Endothelial cell of umbilical vein (primary cell): Measurements from ENCODE around the gene ZNF195. TPM values are rescaled to one million over a fixed set of nuclear protein-coding genes. Genes with fewer than 3 reads are reported as not detected.
"Not testable (repeated sequence)": the region's sequence is repeated elsewhere in the genome, so short reads cannot be mapped to it uniquely, and the experiment has no call there.

Experiments used
- BruUV-seq: library from RNA; stranded (reverse); fragments of 400-500 nt; replicated peaks from 2 replicates; lab custom pipeline; 2021; lab: Mats Ljungman, UMichigan
- CTCF ChIA-PET: fragments of 300-600, 350-600 bp; sonication (Branson Sonifier 250); formaldehyde crosslinking; loops from one replicate; lab custom pipeline; 2021; ENCODE audit warnings: antibody characterized with exemption, inconsistent platforms; lab: Charles Lee
- POLR2A ChIA-PET: fragments of 300-600, 350-600 bp; sonication (Branson Sonifier 250); formaldehyde crosslinking; loops from one replicate; lab custom pipeline; 2021; ENCODE audit warnings: antibody characterized with exemption, inconsistent platforms; lab: Charles Lee
- DNase-seq: peaks from one replicate; pipeline ENCODE4 v3.0.0-alpha.2; 2011; ENCODE audit warnings: low read depth, low spot score
- FAIRE-seq: peaks from 2 replicates; lab custom pipeline; 2011; peaks lifted over from hg19 to GRCh38; lab: Jason Lieb, UNC
- H2AFZ ChIP-seq: 2 replicates; pipeline ENCODE4 v1.6.0; 2012; ENCODE audit warnings: low read depth, low read length, control low read depth, inconsistent platforms
- H3K27ac ChIP-seq: 2 replicates; pipeline ENCODE4 v1.5.1; 2011; ENCODE audit warnings: low read depth, mild to moderate bottlenecking, control low read depth, low read length, moderate library complexity; ENCODE audit not compliant: insufficient read depth
- H3K27me3 ChIP-seq, 2 experiments: 2 replicates each; pipeline versions ENCODE4 v1.6.0 to v1.6.1; 2011; ENCODE audit warnings: low read length in 2 of 2, mixed read lengths in 1 of 2; ENCODE audit not compliant: control insufficient read depth in 2 of 2, insufficient read depth in 2 of 2
- H3K36me3 ChIP-seq, 2 experiments: 2 replicates in 1 of 2; 3 replicates in 1 of 2; pipeline ENCODE4 v1.5.1; 2011; ENCODE audit warnings: low read length in 2 of 2, mild to moderate bottlenecking in 1 of 2, moderate library complexity in 1 of 2; ENCODE audit not compliant: control insufficient read depth in 2 of 2, insufficient read depth in 2 of 2; ENCODE audit errors: extremely low read depth in 1 of 2
- H3K4me1 ChIP-seq: 3 replicates; pipeline ENCODE4 v1.5.1; 2011; ENCODE audit warnings: mild to moderate bottlenecking, low read length; ENCODE audit not compliant: control insufficient read depth, insufficient read depth; ENCODE audit errors: extremely low read depth
- H3K4me2 ChIP-seq: 2 replicates; pipeline ENCODE4 v1.6.1; 2011; ENCODE audit warnings: low read length, control low read depth, mixed read lengths; ENCODE audit not compliant: insufficient read depth
- H3K4me3 ChIP-seq, 3 experiments: fragments of 200-600 bp in 1 of 3; sonication (generic), shearing (Covaris generic) in 1 of 3; replicated peaks in 1 of 3; 2 replicates each; pipeline ENCODE4 v1.5.1; 2011 to 2016; ENCODE audit warnings: control low read depth in 3 of 3, low read length in 3 of 3, mild to moderate bottlenecking in 2 of 3, inconsistent platforms in 1 of 3, low read depth in 1 of 3, moderate library complexity in 1 of 3; ENCODE audit not compliant: insufficient read depth in 1 of 3
- H3K79me2 ChIP-seq: 2 replicates; pipeline ENCODE4 v1.6.0; 2012; ENCODE audit warnings: low read length, inconsistent platforms; ENCODE audit not compliant: control insufficient read depth, insufficient read depth
- H3K9ac ChIP-seq: replicated peaks from 2 replicates; pipeline ENCODE3; 2011; ENCODE audit warnings: low read length, control low read depth; ENCODE audit not compliant: insufficient read depth; ENCODE audit errors: extremely low read depth
- H3K9me1 ChIP-seq: replicated peaks from 3 replicates; pipeline ENCODE4 v1.6.0; 2011; ENCODE audit warnings: mild to moderate bottlenecking, low read length; ENCODE audit not compliant: control insufficient read depth, insufficient read depth; ENCODE audit errors: extremely low read depth
- H3K9me3 ChIP-seq: replicated peaks from 2 replicates; pipeline ENCODE4 v1.5.1; 2012; ENCODE audit warnings: low read length, inconsistent platforms; ENCODE audit not compliant: control insufficient read depth, insufficient read depth
- H4K20me1 ChIP-seq: replicated peaks from 2 replicates; pipeline ENCODE3; 2011; ENCODE audit warnings: mild to moderate bottlenecking, low read length; ENCODE audit not compliant: control insufficient read depth, insufficient read depth; ENCODE audit errors: extremely low read depth
- dilution Hi-C: fragments of 300-500 bp; cut with MboI; formaldehyde crosslinking; loops from one replicate; pipeline ENCODE4 v1.15.0; 2019; ENCODE audit warnings: low sequenced_read_pairs; ENCODE audit not compliant: extremely low pct_ligation_motif_present
- intact Hi-C: fragments of 100-400 bp; cut with micrococcal nuclease; formaldehyde crosslinking; loops from one replicate; pipeline ENCODE4 v1.10.0; 2022
- polyA plus RNA-seq, 4 experiments: library from polyadenylated mRNA; depleted of rRNA in 3 of 4; stranded (reverse) in 3 of 4; unstranded in 1 of 4; fragments of >200 nt; gene quantifications; 2 replicates each; pipeline versions ENCODE4 v1.2.1 to v1.2.3, GENCODE V29; 2011 to 2012; ENCODE audit warnings: missing spikeins in 1 of 4
- total RNA-seq: library from RNA; stranded (reverse); gene quantifications from 2 replicates; pipeline ENCODE4 v1.2.3, GENCODE V29; 2021

Gene ZNF195
- total and polyA plus RNA-seq, 2 donors (not counting 3 experiments of a cell fraction or from before 2014, with no cell fraction given): 12.8 to 32.5 TPM

DNA sequence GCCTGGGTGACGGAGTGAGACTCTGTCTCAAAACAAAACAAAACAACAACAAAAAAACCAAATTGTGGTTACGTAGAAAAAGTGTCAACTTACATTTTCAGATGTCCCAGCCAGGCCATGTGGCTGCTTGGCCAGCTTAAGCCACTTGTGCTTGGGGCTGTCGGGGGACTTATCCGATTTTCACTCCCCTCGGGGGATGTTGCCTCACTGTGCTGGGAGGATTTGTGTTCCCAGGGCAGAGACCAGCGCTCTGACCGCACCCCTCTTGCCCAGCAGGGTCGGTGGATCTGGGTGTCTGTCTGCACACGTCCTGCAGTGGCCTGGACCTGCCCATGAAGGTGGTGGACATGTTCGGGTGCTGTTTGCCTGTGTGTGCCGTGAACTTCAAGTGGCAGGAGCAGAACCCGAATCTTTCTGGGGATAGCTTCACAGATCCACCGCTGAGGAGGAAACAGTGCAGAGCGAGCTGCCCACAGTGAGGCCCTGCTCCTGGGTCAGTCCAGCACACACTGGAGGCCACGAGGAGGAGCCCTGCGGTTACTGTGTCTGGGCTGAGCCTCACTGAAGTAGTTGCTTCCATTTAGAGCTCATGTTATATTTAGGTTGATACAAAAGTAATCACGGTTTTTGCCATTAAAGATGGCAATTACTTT is 27.4 kb upstream of the ZNF195 start:
- H3K9ac ChIP-seq, DNase-seq, BruUV-seq, H4K20me1 ChIP-seq, H3K36me3 ChIP-seq, H3K4me3 ChIP-seq, H2AFZ ChIP-seq, FAIRE-seq, H3K27me3 ChIP-seq, dilution Hi-C loops, H3K9me1 ChIP-seq, POLR2A ChIA-PET, H3K27ac ChIP-seq, H3K9me3 ChIP-seq, H3K4me2 ChIP-seq, H3K79me2 ChIP-seq, H3K4me1 ChIP-seq: not testable (repeated sequence)
- intact Hi-C loops: loop anchor here (5.0 kb wide), 1 partner anchor 309 kb away; no protein-coding TSS in a partner anchor
- CTCF ChIA-PET: interaction anchor here (6.0 kb wide), 1 partner anchor 66 kb away, joined by 151 read pairs; no protein-coding TSS in a partner anchor

DNA sequence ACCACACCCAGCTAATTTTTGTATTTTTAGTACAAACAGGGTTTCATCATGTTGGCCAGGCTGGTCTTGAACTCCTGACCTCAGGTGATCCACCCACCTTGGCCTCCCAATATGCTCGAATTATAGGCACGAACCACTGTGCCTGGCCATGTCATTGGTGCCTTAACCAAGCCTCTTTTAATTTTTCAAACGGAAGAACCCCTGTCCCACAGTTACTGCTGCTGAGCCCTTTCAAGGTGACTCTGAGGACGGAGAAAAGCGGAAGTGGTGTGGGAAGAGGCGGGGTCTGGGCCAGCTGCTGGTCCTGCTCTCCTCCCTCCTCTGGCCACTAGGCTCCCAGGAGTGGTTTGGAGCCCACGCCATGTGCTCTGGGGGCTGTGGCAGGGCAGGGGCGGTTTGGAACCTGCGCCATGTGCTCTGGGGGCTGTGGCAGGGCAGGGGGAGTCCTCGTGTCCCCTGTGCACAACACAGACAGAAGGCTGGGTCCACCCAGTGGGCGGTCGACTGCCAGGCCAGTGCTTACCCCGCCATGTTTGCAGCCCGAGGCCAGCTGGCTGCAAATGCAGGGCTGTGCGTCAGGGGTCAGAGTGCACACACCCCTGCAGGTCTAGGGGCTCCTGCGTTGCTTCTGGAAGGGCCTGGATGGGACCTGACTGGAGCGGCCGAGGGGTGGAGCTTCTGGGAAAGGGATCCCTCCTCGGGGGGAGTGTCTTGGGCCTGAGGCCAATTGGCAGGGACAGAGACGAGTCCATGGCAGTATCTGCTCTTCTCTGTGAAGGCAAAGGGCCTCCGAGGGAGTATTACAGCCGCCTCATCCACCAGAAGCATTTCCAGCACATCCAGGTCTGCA is 25.4 kb upstream of the ZNF195 start:
- H3K9ac ChIP-seq, H3K27me3 ChIP-seq, POLR2A ChIA-PET, CTCF ChIA-PET, H3K79me2 ChIP-seq, H3K36me3 ChIP-seq, H3K4me2 ChIP-seq, DNase-seq, intact Hi-C loops, H3K4me1 ChIP-seq, BruUV-seq, H3K27ac ChIP-seq, H2AFZ ChIP-seq, H4K20me1 ChIP-seq, H3K9me3 ChIP-seq, H3K9me1 ChIP-seq, H3K4me3 ChIP-seq, dilution Hi-C loops, FAIRE-seq: not testable (repeated sequence)

DNA sequence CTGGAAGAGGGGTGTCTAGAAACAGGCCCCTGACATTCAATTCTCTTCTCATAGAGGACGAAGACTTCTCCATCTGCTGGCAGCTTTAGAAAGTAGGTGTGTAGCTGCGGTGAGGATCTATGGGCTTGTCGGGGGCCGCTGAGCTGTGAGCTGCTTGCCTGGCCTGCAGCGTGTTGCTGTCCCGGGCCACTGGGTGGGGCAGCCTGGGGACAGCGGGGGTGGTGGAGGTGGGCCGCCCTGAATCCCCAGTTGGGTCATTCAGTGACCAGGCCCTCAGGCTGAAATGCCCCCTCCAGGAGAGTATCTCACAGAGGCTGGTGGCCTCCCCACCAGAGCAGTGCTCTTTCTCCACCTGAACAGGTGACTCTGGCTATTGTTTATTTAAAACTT is 23.9 kb upstream of the ZNF195 start:
- dilution Hi-C loops, H3K9me1 ChIP-seq, DNase-seq, H3K9ac ChIP-seq, H3K9me3 ChIP-seq, H3K36me3 ChIP-seq, FAIRE-seq, H3K4me2 ChIP-seq, POLR2A ChIA-PET, intact Hi-C loops, H3K4me3 ChIP-seq, H2AFZ ChIP-seq, H3K27me3 ChIP-seq, CTCF ChIA-PET, BruUV-seq, H3K4me1 ChIP-seq, H3K79me2 ChIP-seq, H3K27ac ChIP-seq, H4K20me1 ChIP-seq: not testable (repeated sequence)
